Measurements from ENCODE around the gene GPR148.

Gene GPR148

GRCh38 chr2:130749641-130750040 is 20.8 kb downstream of the GPR148 start:
- FAIRE-seq, result no peak

GRCh38 chr2:130754811-130755210 is 25.9 kb downstream of the GPR148 start:
- no peak for FAIRE-seq

GRCh38 chr2:130755256-130756052 is 26.6 kb downstream of the GPR148 start, which contains the start of gene AMER3:
Gene AMER3 (plus strand): TSS chr2:130755540. CDS start chr2:130762073, 6,533 bp downstream.
- no peak for FAIRE-seq

GRCh38 chr2:130756053-130756873 is 27.4 kb downstream of the GPR148 start:
- no peak for FAIRE-seq

GRCh38 chr2:130756874-130757668 is 28.2 kb downstream of the GPR148 start:
- no peak for FAIRE-seq

GRCh38 chr2:130759906-130760753 is 31.3 kb downstream of the GPR148 start:
- no peak for FAIRE-seq

- no peak for FAIRE-seq
These were observed 32.2 kb downstream of the GPR148 start for GRCh38 chr2:130760754-130761751.

- FAIRE-seq, result no peak
These were observed 33.4 kb downstream of the GPR148 start for GRCh38 chr2:130762031-130762909.

GRCh38 chr2:130762910-130763385 is 34.1 kb downstream of the GPR148 start:
- no peak for FAIRE-seq

- no peak for FAIRE-seq
These were observed 34.5 kb downstream of the GPR148 start for GRCh38 chr2:130763405-130763804.

- FAIRE-seq, result no peak
These were observed 35.4 kb downstream of the GPR148 start for GRCh38 chr2:130764035-130764820.

- FAIRE-seq, result no peak
These were observed 35.9 kb downstream of the GPR148 start for GRCh38 chr2:130764821-130765115.

GRCh38 chr2:130765464-130765863 is 36.6 kb downstream of the GPR148 start:
- no peak for FAIRE-seq

GRCh38 chr2:130766037-130766436 is 37.2 kb downstream of the GPR148 start:
- no peak for FAIRE-seq

GRCh38 chr2:130766711-130767407 is 38.0 kb downstream of the GPR148 start:
- no peak for FAIRE-seq

GRCh38 chr2:130767408-130767775 is 38.5 kb downstream of the GPR148 start:
- no peak for FAIRE-seq

GRCh38 chr2:130768191-130768855 is 39.5 kb downstream of the GPR148 start:
- no peak for FAIRE-seq
